Endothelial cell of umbilical vein (primary cell): ENCODE measurements around the gene RNU5B-1. TPM values are rescaled to one million over a fixed set of nuclear protein-coding genes. Genes with fewer than 3 reads are reported as not detected.

Experiments
- BruUV-seq: library from RNA; stranded (reverse); fragments of 400-500 nt; replicated peaks from 2 replicates; lab custom pipeline; 2021; lab: Mats Ljungman, UMichigan
- CTCF ChIA-PET: fragments of 300-600, 350-600 bp; sonication (Branson Sonifier 250); formaldehyde crosslinking; loops from one replicate; lab custom pipeline; 2021; ENCODE audit warnings: antibody characterized with exemption, inconsistent platforms; lab: Charles Lee
- POLR2A ChIA-PET: fragments of 300-600, 350-600 bp; sonication (Branson Sonifier 250); formaldehyde crosslinking; loops from one replicate; lab custom pipeline; 2021; ENCODE audit warnings: antibody characterized with exemption, inconsistent platforms; lab: Charles Lee
- DNase-seq: peaks from one replicate; pipeline ENCODE4 v3.0.0-alpha.2; 2011; ENCODE audit warnings: low read depth, low spot score
- FAIRE-seq: peaks from 2 replicates; lab custom pipeline; 2011; peaks lifted over from hg19 to GRCh38; lab: Jason Lieb, UNC
- H2AFZ ChIP-seq: 2 replicates; pipeline ENCODE4 v1.6.0; 2012; ENCODE audit warnings: low read depth, low read length, control low read depth, inconsistent platforms
- H3K27ac ChIP-seq: 2 replicates; pipeline ENCODE4 v1.5.1; 2011; ENCODE audit warnings: low read depth, mild to moderate bottlenecking, control low read depth, low read length, moderate library complexity; ENCODE audit not compliant: insufficient read depth
- H3K27me3 ChIP-seq, 2 experiments: 2 replicates each; pipeline versions ENCODE4 v1.6.0 to v1.6.1; 2011; ENCODE audit warnings: low read length in 2 of 2, mixed read lengths in 1 of 2; ENCODE audit not compliant: control insufficient read depth in 2 of 2, insufficient read depth in 2 of 2
- H3K36me3 ChIP-seq, 2 experiments: 2 replicates in 1 of 2; 3 replicates in 1 of 2; pipeline ENCODE4 v1.5.1; 2011; ENCODE audit warnings: low read length in 2 of 2, mild to moderate bottlenecking in 1 of 2, moderate library complexity in 1 of 2; ENCODE audit not compliant: control insufficient read depth in 2 of 2, insufficient read depth in 2 of 2; ENCODE audit errors: extremely low read depth in 1 of 2
- H3K4me1 ChIP-seq: 3 replicates; pipeline ENCODE4 v1.5.1; 2011; ENCODE audit warnings: mild to moderate bottlenecking, low read length; ENCODE audit not compliant: control insufficient read depth, insufficient read depth; ENCODE audit errors: extremely low read depth
- H3K4me2 ChIP-seq: 2 replicates; pipeline ENCODE4 v1.6.1; 2011; ENCODE audit warnings: low read length, control low read depth, mixed read lengths; ENCODE audit not compliant: insufficient read depth
- H3K4me3 ChIP-seq, 3 experiments: fragments of 200-600 bp in 1 of 3; sonication (generic), shearing (Covaris generic) in 1 of 3; replicated peaks in 1 of 3; 2 replicates each; pipeline ENCODE4 v1.5.1; 2011 to 2016; ENCODE audit warnings: control low read depth in 3 of 3, low read length in 3 of 3, mild to moderate bottlenecking in 2 of 3, inconsistent platforms in 1 of 3, low read depth in 1 of 3, moderate library complexity in 1 of 3; ENCODE audit not compliant: insufficient read depth in 1 of 3
- H3K79me2 ChIP-seq: 2 replicates; pipeline ENCODE4 v1.6.0; 2012; ENCODE audit warnings: low read length, inconsistent platforms; ENCODE audit not compliant: control insufficient read depth, insufficient read depth
- H3K9ac ChIP-seq: replicated peaks from 2 replicates; pipeline ENCODE3; 2011; ENCODE audit warnings: low read length, control low read depth; ENCODE audit not compliant: insufficient read depth; ENCODE audit errors: extremely low read depth
- H3K9me1 ChIP-seq: replicated peaks from 3 replicates; pipeline ENCODE4 v1.6.0; 2011; ENCODE audit warnings: mild to moderate bottlenecking, low read length; ENCODE audit not compliant: control insufficient read depth, insufficient read depth; ENCODE audit errors: extremely low read depth
- H3K9me3 ChIP-seq: replicated peaks from 2 replicates; pipeline ENCODE4 v1.5.1; 2012; ENCODE audit warnings: low read length, inconsistent platforms; ENCODE audit not compliant: control insufficient read depth, insufficient read depth
- H4K20me1 ChIP-seq: replicated peaks from 2 replicates; pipeline ENCODE3; 2011; ENCODE audit warnings: mild to moderate bottlenecking, low read length; ENCODE audit not compliant: control insufficient read depth, insufficient read depth; ENCODE audit errors: extremely low read depth
- EZH2 ChIP-seq: IDR thresholded peaks from 2 replicates; pipeline ENCODE4 v1.6.1; 2012; ENCODE audit warnings: borderline replicate concordance, low read depth, mild to moderate bottlenecking, moderate library complexity, low read length, inconsistent platforms; ENCODE audit not compliant: severe bottlenecking
- FOS ChIP-seq: IDR thresholded peaks from 2 replicates; pipeline ENCODE4 v1.6.1; 2011; ENCODE audit warnings: mild to moderate bottlenecking, low read length, moderate library complexity, borderline replicate concordance; ENCODE audit not compliant: insufficient read depth
- GATA2 ChIP-seq: IDR thresholded peaks from 2 replicates; pipeline ENCODE4 v1.7.0; 2011; ENCODE audit warnings: low read depth, mild to moderate bottlenecking, moderate library complexity, mixed read lengths, low read length; ENCODE audit not compliant: insufficient read length, insufficient read depth
- JUN ChIP-seq: IDR thresholded peaks from 2 replicates; pipeline ENCODE4 v1.6.1; 2011; ENCODE audit warnings: borderline replicate concordance, low read depth; ENCODE audit not compliant: insufficient read length, insufficient read depth
- MYC ChIP-seq: IDR thresholded peaks from one replicate; pipeline ENCODE4 v1.6.1; 2011; ENCODE audit warnings: mild to moderate bottlenecking, low read depth, low read length
- POLR2A ChIP-seq: IDR thresholded peaks from 2 replicates; pipeline ENCODE4 v1.6.1; 2012; ENCODE audit warnings: low read depth, mild to moderate bottlenecking, control low read depth, low read length
- POLR2AphosphoS5 ChIP-seq: IDR thresholded peaks from 2 replicates; pipeline ENCODE4 v1.6.1; 2012; ENCODE audit warnings: low read depth, mild to moderate bottlenecking, control low read depth, low read length, moderate library complexity; ENCODE audit not compliant: insufficient read depth
- dilution Hi-C: fragments of 300-500 bp; cut with MboI; formaldehyde crosslinking; loops from one replicate; pipeline ENCODE4 v1.15.0; 2019; ENCODE audit warnings: low sequenced_read_pairs; ENCODE audit not compliant: extremely low pct_ligation_motif_present
- intact Hi-C: fragments of 100-400 bp; cut with micrococcal nuclease; formaldehyde crosslinking; loops from one replicate; pipeline ENCODE4 v1.10.0; 2022
- polyA plus RNA-seq, 4 experiments: library from polyadenylated mRNA; depleted of rRNA in 3 of 4; stranded (reverse) in 3 of 4; unstranded in 1 of 4; fragments of >200 nt; gene quantifications; 2 replicates each; pipeline versions ENCODE4 v1.2.1 to v1.2.3, GENCODE V29; 2011 to 2012; ENCODE audit warnings: missing spikeins in 1 of 4
- total RNA-seq: library from RNA; stranded (reverse); gene quantifications from 2 replicates; pipeline ENCODE4 v1.2.3, GENCODE V29; 2021
- TF ChIP-seq, protein P1 (sequence below), 2 donors: IDR thresholded peaks; 1 replicate in 1 of 2; 2 replicates in 1 of 2; pipeline ENCODE4 v1.5.1; 2011; ENCODE audit warnings: low read length in 2 of 2, mild to moderate bottlenecking in 2 of 2, moderate library complexity in 2 of 2, control low read depth in 1 of 2, inconsistent platforms in 1 of 2, low read depth in 1 of 2; ENCODE audit not compliant: insufficient read depth in 1 of 2; ENCODE audit errors: extremely low read depth in 1 of 2
- TF ChIP-seq, protein P2 (sequence below): IDR thresholded peaks from 2 replicates; pipeline ENCODE4 v1.6.1; 2011; ENCODE audit not compliant: insufficient read depth, insufficient read length

RNU5B-1 gene
- total and polyA plus RNA-seq, 2 donors (not counting 3 experiments of a cell fraction or from before 2014, with no cell fraction given): not detected

DNA sequence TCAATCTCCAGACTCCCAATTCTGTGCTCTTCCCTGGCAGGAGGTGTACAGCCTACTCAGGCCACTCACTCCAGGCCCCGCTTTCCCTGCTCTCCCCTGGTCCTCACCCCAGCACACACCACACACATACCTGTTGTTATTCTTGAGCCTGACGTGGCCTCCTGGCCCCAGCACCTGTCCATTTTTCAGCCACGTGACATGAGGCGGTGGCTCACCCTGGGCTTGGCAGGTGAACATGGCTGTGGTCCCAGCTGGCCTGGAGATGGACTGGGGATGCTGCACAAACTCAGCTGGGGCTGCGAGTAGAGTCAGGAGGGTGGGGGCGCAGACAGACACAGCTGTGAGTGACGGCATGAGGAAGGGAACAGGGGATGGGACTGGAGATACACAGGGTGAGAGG, 27.3 kb downstream of the RNU5B-1 start:
- TF ChIP-seq POLR2AphosphoS5 (no peak), FOS (no peak), MYC (no peak), POLR2A (no peak), EZH2 (no peak), JUN (no peak), GATA2 (no peak)
- TF ChIP-seq, protein P1, sequence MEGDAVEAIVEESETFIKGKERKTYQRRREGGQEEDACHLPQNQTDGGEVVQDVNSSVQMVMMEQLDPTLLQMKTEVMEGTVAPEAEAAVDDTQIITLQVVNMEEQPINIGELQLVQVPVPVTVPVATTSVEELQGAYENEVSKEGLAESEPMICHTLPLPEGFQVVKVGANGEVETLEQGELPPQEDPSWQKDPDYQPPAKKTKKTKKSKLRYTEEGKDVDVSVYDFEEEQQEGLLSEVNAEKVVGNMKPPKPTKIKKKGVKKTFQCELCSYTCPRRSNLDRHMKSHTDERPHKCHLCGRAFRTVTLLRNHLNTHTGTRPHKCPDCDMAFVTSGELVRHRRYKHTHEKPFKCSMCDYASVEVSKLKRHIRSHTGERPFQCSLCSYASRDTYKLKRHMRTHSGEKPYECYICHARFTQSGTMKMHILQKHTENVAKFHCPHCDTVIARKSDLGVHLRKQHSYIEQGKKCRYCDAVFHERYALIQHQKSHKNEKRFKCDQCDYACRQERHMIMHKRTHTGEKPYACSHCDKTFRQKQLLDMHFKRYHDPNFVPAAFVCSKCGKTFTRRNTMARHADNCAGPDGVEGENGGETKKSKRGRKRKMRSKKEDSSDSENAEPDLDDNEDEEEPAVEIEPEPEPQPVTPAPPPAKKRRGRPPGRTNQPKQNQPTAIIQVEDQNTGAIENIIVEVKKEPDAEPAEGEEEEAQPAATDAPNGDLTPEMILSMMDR (IDR thresholded peaks at IDR 0.05; ENCODE audit: extremely low read depth in 1 of 2, insufficient read depth in 1 of 2, low read depth in 1 of 2, low read length in 2 of 2): no peak
- TF ChIP-seq, protein P2, sequence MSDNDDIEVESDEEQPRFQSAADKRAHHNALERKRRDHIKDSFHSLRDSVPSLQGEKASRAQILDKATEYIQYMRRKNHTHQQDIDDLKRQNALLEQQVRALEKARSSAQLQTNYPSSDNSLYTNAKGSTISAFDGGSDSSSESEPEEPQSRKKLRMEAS: no peak
- H3K4me2 ChIP-seq: no peak overlapping the region
- no peaks in the 10 kb centered on the region for H3K4me1 ChIP-seq
- intact Hi-C loops: no loop called here
- H3K9me3 ChIP-seq: no peaks in the 10 kb centered on the region
- no peak overlapping the region for H3K27ac ChIP-seq
- H3K36me3 ChIP-seq: no peaks in the 10 kb centered on the region
- BruUV-seq: no TSS peak
- DNase-seq (no peak), FAIRE-seq (no peak)
- no peaks in the 10 kb centered on the region for H3K9me1 ChIP-seq
- H3K27me3 ChIP-seq: peaks cover 0 to 3% of the 10 kb centered on the region in 2 experiments
- no peak overlapping the region for H3K4me3 ChIP-seq
- H3K9ac ChIP-seq: no peak overlapping the region
- dilution Hi-C loops: no loop called here
- ChIA-PET CTCF (no interaction called here), POLR2A (no interaction called here)
- no peaks in the 10 kb centered on the region for H3K79me2 ChIP-seq
- H2AFZ ChIP-seq: no peak overlapping the region
- no peaks in the 10 kb centered on the region for H4K20me1 ChIP-seq
